GM18861 (cell line): ENCODE results near the gene NIN.
A peak's percentile ranks its signal among the peaks of the same experiment; 100 is the strongest.

Experiments used
- ATAC-seq: cut with Tn5 transposase; IDR thresholded peaks from one replicate; pipeline ENCODE4 v1.9.1; 2021; ENCODE audit not compliant: unreplicated experiment

The NIN gene

GRCh38 chr14:50837850-50838470 is 7.0 kb upstream of the NIN start:
- no peak for ATAC-seq

DNA sequence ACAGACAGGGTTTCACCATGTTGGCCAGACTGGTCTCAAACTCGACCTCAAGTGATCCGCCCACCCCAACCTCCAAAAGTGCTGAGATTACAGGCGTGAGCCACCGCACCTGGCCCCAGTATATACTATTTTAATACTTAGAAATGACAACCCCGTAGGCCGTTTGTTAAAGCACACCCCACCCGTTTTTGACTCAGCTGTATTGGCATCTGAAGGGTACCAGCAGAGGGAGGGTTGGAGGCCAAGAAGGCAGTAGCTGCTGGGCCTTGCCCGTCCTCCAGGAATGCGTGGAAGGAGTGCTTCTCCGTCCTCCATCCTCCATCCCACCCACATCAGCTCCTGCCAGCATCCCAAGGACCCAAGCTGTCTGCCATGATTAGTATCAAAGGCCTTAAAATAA is 6.3 kb upstream of the NIN start:
- no peak for ATAC-seq

- ATAC-seq, result no peak
Observed at GRCh38 chr14:50836515-50836914, 5.6 kb upstream of the NIN start.

- no peak for ATAC-seq
Observed at GRCh38 chr14:50835280-50835679, 4.3 kb upstream of the NIN start.

- no peak for ATAC-seq
Observed at GRCh38 chr14:50834802-50835276, 3.9 kb upstream of the NIN start.

DNA sequence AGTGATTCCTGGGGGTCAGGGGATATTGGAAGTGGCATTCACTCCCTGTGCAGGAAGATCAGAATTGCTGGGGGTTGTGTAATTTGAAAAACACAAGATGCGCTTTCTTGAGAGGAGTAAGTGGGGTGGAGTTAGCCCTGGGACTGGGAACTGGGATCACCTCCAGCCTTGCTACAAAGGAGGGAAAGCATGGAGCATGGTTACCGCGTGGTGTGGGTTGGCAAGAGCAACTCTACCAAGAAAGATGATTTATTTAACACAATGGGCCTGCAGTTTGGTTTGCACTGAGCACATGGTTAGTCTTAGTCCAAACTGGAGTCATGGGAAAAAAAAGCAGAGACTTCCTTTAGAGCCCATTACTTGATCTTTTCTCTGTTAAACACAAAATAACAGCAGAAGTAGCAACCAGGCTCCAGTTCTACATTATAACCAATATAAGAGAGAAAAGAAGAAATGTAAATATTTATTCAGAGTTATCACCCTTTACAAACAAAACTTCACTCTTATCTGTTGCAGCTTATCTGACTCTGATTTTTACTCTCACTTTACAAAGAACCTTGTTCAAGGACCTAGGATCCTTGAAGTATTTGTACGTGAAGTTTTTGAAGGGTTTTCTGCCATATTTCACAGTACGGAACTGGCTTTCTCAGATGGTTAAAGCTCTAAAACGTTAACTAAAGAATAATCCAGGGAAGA is 2.1 kb upstream of the NIN start:
- no peak for ATAC-seq

GRCh38 chr14:50831726-50832168 is 785 bp upstream of the NIN start:
- ATAC-seq, result no peak

- ATAC-seq, result peak; percentile 24
Observed at GRCh38 chr14:50830044-50830931, 674 bp downstream of the NIN start.

GRCh38 chr14:50829489-50830043 is 1.4 kb downstream of the NIN start:
- ATAC-seq, result no peak

DNA sequence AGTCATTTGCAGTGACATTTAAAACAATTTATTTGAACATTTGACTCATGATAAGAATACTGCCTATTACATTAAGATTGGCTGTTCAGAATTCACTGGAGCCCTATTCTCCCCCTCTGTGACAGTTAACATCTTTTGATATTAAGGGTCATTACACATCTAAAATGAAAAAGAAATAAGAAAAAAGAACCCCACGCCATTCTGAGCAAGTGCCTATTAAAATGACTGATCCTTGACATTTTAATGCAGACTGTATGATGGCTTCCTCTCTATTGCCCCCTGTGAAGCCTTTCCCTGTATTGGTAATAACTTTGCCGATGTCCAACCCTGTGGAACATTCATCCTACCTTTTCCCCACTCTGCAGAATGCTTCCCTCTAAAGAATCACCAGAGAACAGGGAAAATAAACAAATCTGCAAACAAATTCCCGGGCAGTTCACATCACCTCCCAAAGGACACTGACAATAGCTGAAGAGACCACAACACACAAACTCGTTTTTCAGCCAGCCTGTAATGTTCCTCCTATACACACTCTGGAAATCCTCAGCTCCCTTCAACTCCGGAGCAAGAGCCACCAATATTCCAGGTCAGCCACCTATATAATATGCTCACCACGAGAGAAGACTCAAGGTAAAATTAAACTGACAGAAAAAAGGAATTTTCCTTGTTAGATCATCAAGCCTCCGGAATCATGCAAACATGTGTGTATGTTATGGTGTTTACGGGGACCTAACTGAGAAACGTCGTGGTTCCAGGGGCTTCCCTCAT is 2.1 kb downstream of the NIN start:
- ATAC-seq, result no peak

- no peak for ATAC-seq
Observed at GRCh38 chr14:50826681-50827080, 4.3 kb downstream of the NIN start.

- ATAC-seq, result no peak
Observed at GRCh38 chr14:50825307-50825706, 5.7 kb downstream of the NIN start.

- peak; percentile 75 for ATAC-seq
Observed at GRCh38 chr14:50823762-50824636, 7.0 kb downstream of the NIN start.

GRCh38 chr14:50823051-50823761 is 7.8 kb downstream of the NIN start:
- ATAC-seq, result peak; percentile 12

DNA sequence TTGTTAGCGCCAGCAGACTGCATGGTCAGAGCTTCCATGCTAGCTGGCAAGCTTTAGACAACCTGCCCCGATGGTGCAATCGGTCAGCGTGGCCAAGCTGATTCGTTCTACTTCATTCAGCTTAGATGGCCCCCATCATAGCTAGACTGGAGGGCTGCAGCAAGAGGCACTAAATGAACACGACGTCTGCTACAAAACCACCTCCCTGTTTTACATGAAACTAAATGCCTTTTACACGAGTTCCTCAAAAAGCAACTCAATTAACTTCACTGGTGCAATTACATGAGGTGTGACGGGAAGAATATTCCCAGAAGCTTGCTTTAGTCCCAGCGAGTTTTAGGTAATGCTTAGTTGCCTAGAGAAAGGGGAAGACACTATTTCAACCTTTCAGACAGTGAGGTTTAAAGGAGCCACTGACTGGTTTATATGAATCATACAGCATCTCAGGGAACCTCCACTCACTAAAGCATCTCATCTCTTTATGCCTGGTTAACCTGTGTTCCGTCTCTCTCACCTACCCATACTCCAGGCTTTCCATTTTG is 8.4 kb downstream of the NIN start:
- no peak for ATAC-seq

DNA sequence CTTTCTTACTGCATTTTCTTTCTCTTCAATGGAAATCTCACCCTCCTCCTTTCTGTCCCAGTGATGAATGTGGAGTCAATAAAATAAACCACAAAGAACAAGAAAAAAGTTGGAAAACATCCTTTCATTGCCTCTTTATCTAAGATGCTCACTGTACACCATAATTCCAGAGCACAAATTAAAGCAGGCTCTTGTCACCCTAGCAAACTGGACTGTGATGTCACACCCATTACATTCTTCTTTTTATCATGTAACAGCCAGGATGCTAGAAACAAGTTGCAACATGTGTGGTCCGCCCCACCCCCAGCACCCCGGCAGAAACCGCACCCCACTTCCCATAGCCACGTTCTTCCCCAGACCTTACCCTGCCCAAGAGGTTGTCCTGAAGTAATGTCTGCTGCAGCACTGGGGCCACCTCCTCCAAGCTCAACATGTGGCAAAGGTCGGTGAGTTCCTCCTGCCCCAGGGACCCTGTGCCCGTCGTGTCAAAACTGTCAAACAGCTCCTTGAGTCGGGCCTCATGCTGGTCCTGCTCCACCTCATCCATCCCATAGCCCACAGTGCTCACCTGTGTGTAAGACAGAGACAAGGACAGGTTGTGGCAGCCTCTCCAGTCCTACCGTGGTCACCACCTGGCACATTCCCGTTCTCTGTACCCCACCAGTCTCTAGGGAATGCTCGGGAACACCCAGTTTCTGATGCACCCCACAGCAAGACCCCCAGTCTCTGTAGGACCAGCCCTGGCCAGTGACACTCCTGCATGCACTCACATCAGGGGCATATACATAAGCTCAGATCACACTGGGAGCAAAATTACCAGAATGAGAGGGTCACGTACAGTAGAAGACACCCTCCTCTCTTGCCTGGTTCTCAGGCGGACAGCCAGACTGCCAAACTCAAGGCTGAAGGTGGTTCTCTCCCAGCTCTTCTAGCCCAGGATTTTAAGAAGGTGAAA is 9.2 kb downstream of the NIN start:
- ATAC-seq, result no peak

DNA sequence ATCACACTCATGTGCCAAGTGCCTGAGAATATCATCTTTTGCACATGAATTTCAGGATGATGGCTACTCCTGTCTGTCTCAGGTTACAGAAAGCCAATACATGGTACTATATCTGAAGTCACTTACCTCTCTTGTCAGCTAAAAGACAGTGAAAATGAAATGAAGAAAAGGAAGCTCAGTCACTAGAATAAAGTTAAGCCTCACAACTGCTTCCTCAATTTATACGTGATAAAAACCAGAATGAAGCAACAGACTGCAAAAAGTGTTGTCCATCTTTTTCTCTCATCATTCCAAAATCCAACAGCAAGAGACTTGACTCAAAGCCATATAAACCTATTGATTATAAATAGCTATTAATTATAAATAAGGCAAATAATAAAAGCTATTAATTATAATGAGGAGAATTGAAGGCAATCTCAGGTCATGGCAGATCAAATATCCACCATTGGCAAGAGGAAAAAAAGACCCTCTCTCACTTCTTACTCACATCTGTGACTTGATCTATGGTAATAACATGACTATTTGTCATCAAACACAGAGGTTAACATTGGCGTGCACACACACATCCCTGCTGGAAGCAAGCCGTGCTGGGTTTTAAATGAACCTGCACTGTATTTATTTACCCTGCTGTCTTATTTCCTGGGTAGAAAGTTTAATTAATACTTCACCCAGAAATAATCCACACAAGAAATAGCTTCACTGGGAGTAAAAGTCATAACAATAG is 10.0 kb downstream of the NIN start:
- ATAC-seq, result no peak
